Renal cortex interstitium (tissue), 15 donors: ENCODE data around the gene CHIT1. TPM values are rescaled to one million over a fixed set of nuclear protein-coding genes. Genes with fewer than 3 reads are reported as not detected.

Source experiments
- DNase-seq, 11 donors: peaks; one replicate each; pipeline ENCODE4 v3.0.0-alpha.2; 2013; ENCODE audit warnings: low read depth in 9 of 11, low spot score in 4 of 11; ENCODE audit errors: extremely low read depth in 1 of 11
- long read RNA-seq, 16 experiments: transcript quantifications; one replicate each; lab custom pipeline, GENCODE V29; 2026
- polyA plus RNA-seq, 3 donors: library from polyadenylated mRNA; unstranded; fragments of 120-200 nt; gene quantifications; one replicate each; pipeline ENCODE4 v1.2.1, GENCODE V29; 2013; ENCODE audit not compliant: insufficient read length in 3 of 3

The CHIT1 gene
- polyA plus RNA-seq = under 1 TPM; 0.24 to 0.45 (median 0.41) TPM
- long read RNA-seq, donor 1 = 0 reads
- long read RNA-seq, donor 2 = 0 reads
- long read RNA-seq, donor 3 = 0 reads
- long read RNA-seq, donor 4, partial matches to known transcripts = 0 of 1 reads
- long read RNA-seq, donor 4, other reads (novel, unspliced or antisense) = 0 of 1 reads
- long read RNA-seq, donor 5 = 0 reads
- long read RNA-seq, donor 6 = 0 reads
- long read RNA-seq, donor 7 = 0 reads
- long read RNA-seq, donor 8 = 0 reads
- long read RNA-seq, donor 9 = 0 reads
- long read RNA-seq, donor 10 = 0 reads
- long read RNA-seq, donor 11 = 0 reads
- long read RNA-seq, donor 12 = 0 reads
- long read RNA-seq, donor 13 = 0 reads
- long read RNA-seq, donor 14 = 0 reads
- long read RNA-seq, donor 15 = 0 reads
- long read RNA-seq, donor 16 = 0 reads

- no peak for DNase-seq
Measured at GRCh38 chr1:203229471-203230135, at the start of gene CHIT1. CHIT1 (minus strand) TSS chr1:203229673; CDS start chr1:203229636, 37 bp downstream.

- DNase-seq = no peak
Measured at GRCh38 chr1:203278885-203279406, 49.5 kb upstream of the CHIT1 start.

DNA sequence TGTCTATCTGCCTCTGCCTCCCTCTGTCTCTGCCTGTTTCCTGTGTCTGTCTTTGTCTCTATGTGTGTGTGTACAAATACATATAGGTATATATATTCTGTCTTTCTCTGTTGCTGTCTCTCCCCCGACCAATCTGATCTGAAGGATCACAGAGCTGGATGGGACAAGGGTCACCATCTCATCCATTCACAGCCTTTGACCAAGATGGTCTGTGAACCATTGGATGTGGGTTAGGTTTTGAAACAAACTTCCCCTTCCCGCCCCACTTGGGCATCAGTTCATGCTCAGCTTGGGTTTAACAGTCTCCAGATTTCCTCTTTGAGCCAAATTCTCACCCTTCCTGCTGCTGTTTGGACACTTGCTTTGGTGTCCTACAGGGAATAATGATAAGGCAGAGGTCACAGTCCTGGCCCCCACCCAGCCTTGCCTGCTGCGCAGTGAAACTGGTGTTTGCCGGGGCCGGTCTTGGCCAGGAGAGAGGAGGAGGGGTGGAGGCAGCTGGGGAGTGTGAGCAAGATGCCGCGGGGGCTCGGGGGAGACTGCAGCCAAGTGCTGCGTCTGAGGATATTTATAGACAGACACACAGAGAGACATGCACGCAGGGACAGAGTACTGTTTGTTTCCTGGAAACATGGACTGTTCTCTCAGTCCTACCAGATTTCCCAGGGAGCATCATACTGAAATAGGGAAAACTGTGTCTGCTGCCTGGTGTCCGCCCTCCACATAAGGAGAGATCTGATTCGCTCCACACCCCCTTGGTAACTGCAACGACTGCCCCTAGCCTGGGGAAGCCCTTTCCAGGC is 48.8 kb upstream of the CHIT1 start:
- DNase-seq = peak in 3 of 11 donors; percentile 50 to 68 (median 65)

DNA sequence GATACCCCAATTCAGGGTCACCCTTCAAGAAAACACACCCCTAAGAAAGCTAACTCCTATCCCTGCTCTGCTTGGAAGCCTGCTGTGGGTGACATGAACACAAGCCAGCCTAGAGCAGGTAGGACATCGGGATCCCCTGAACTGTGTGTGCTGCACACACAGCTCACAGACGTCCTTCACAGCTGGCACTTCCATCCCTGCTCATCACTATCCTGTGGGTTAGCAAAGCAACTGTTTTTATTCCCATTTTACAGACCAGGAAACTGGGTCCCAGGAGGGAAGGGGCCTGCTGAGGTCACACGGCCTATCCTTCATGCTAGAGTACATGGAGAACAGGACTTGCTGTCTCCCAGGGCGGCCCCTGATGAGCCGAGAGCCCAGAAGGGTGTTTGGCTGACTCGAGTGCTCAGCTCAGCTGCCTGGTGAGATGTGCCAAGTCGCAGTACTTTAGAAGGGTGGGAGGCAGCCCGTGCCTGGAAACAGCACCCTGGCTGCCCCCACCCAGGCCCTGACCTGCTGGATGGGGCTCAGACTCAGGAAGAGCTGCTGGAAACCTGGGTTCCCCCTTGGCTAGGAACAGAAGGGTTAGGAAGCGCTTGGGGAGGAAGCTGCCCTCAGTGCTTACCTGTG is 47.6 kb upstream of the CHIT1 start:
- no peak for DNase-seq

DNA sequence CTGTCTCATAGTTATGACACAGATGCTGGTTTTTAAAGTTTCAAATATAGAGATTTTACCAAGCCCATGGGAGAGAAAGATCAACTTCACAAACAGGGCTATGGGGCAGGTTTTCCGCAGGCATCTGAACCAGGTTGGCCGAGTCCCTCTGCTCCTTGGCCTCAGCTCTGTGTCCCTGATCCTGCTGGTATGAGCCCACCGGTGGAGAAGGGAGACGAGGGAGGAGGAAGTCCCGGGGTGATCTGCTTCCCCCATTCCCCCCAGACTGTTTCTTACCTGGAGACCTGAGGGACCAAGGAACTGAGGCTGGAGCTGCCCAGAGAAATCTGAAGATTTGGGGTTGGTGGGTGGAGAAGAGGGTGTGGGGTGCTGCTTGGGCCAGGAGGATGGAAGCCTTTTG is 46.9 kb upstream of the CHIT1 start:
- no peak for DNase-seq

DNA sequence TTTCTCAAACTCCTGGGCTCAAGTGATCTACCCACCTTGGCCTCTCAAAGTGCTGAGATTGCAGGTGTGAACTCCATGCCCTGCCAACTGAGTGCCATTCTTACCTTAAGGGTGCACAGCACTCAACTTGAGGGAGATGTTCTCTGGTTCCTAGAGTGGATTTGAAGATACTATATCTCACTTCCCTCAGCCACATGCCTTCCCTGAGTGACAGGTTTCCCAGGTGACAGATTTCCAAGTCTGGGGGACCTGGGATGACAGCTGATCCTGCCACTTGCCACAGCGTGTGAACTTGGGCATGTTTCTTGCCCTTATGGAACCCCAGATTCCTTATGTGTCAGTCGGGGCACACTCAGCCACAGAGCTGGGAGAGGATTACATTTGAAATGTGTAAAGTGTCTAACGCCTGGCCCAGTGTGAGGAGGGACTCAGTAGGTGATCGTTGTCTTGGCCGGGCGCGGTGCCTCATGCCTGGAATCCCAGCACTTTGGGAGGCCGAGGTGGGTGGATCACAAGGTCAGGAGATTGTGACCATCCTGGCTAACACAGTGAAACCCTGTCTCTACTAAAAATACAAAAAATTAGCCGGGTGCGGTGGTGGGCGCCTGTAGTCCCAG is 46.3 kb upstream of the CHIT1 start:
- no peak for DNase-seq

GRCh38 chr1:203274603-203275381 is 45.3 kb upstream of the CHIT1 start:
- DNase-seq = no peak

- DNase-seq = no peak
Measured at GRCh38 chr1:203273869-203274602, 44.6 kb upstream of the CHIT1 start.

- DNase-seq = peak in 7 of 11 donors; percentile 77 to 89 (median 83)
Measured at GRCh38 chr1:203273206-203273868, 43.9 kb upstream of the CHIT1 start.

DNA sequence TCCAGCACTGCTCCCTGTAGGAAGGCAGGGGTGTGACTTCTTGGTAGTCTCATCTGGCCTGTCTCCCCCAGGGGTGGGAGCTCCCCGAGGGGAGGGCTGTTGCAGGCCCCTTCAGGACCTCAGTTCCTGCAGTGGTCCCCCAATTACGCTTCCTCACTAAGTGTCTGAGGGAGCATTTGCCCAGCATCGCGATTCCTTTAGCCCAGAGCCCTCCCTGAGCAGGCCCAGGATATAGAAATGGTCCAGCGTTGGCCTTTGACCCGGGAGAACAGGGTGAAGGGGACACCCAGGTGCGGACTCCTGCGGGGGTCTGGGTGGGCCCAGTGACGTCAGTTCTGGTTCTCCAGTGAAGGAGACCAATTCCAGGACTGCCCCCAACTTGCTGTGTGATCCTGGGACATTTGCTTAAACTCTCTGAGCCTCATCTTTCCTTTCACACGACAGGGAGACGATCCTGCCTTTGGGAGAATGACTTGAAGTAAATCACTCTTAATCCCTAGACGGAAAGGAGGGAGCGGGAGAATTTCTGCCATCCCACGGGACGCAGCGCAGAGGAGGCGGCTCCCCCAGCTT is 43.2 kb upstream of the CHIT1 start:
- DNase-seq = no peak

DNA sequence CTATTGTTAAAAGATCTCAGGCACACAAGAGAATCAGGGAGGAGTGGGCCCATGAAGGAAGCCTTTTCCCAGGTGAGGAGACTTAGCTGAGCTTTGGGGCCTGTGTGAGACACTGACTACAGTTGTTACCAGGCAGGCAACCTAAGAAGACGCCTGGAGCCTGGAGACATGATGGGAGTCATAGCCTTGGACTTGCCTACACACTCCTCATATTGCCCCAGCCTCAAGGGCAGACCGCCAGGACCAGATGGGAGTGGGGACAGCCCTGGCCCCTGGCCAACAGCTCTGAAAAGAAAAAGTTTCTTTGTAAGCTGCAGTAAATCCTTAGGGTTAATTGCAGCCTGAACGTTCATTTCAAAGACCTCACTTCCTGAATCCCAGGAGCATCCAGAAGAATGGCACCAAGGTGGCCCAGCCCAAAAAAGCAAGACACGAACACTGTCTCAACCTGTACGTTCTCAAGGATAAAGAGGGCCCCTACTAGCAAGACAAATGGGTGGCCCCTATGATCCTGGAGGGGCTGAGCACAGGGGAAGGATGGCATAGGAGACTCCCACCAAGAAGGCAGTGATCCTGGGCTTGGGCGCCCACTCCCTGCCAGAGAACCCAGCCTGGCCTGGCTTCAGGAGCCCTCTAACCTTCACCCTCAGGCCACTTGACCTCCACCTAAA is 42.6 kb upstream of the CHIT1 start:
- DNase-seq = no peak

GRCh38 chr1:203271018-203271743 is 41.7 kb upstream of the CHIT1 start:
- DNase-seq = peak in 1 of 11 donors; percentile 56

DNA sequence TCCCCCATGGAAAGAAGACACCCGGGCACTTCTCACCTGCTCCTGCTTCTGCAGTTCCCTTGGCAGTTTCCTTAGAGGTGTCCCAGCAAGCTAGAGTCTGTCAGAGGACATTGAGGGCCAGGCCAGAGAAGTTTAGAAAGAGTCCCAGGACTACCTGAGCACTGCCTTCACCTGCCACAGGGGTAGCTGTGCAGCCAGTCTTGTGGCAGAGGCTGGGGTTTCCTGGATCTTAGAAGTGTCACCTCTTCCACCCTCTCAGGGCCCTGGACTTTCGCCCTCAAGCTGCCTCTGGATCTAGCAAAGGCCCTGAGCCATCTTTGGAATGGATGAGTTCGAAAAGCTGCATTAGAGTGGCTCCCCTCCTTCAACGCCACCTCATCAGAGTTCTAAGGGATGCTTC is 41.0 kb upstream of the CHIT1 start:
- no peak for DNase-seq

DNA sequence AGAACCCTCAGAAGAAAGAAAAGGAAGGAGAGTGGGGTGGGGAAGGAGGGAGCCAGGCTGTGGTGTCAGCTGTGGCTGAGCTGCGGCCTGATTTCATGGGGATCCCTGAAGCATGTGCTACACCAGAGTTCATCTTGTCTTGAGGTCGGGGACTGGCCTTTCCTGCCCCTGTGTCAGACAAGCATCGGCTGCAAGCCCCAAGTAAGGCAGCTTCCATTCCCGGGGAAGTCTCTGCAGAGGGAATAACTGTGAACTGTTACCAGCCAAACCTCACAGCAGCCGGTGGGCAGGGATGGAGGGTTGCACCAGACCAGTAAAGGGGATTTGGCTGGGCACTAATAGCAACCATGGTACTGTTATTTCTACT is 40.2 kb upstream of the CHIT1 start:
- DNase-seq = no peak
